Subcutaneous abdominal adipose tissue (tissue), 5 donors: ENCODE measurements around the gene RBM22.

Source experiments
- H3K27ac ChIP-seq: one replicate; pipeline ENCODE4 v1.7.0; 2013; ENCODE audit warnings: low read depth, mild to moderate bottlenecking, inconsistent platforms, low read length, moderate library complexity
- H3K27me3 ChIP-seq, 5 donors: one replicate each; pipeline ENCODE4 v1.7.0; 2013; ENCODE audit warnings: low read length in 5 of 5, inconsistent platforms in 1 of 5; ENCODE audit not compliant: control insufficient read depth in 5 of 5, insufficient read depth in 4 of 5
- H3K36me3 ChIP-seq, 5 donors: one replicate each; pipeline ENCODE4 v1.7.0; 2013; ENCODE audit warnings: low read length in 5 of 5; ENCODE audit not compliant: control insufficient read depth in 5 of 5, insufficient read depth in 5 of 5
- H3K4me1 ChIP-seq, 5 donors: one replicate each; pipeline ENCODE4 v1.7.0; 2013; ENCODE audit warnings: low read length in 5 of 5, mild to moderate bottlenecking in 3 of 5, moderate library complexity in 1 of 5; ENCODE audit not compliant: control insufficient read depth in 5 of 5, insufficient read depth in 5 of 5
- H3K4me3 ChIP-seq, 5 donors: one replicate each; pipeline ENCODE4 v1.7.0; 2013; ENCODE audit warnings: low read length in 5 of 5, low read depth in 1 of 5
- H3K9ac ChIP-seq, 5 donors: one replicate each; pipeline ENCODE4 v1.7.0; 2013; ENCODE audit warnings: low read length in 5 of 5, mild to moderate bottlenecking in 4 of 5, moderate library complexity in 3 of 5
- H3K9me3 ChIP-seq, 5 donors: one replicate each; pipeline ENCODE4 v1.7.0; 2013; ENCODE audit warnings: low read length in 5 of 5; ENCODE audit not compliant: control insufficient read depth in 5 of 5
- donor health status: healthy.
- donor health status: healthy.
- donor health status: healthy.
- donor health status: healthy.
- donor health status: healthy.

RBM22 gene

DNA sequence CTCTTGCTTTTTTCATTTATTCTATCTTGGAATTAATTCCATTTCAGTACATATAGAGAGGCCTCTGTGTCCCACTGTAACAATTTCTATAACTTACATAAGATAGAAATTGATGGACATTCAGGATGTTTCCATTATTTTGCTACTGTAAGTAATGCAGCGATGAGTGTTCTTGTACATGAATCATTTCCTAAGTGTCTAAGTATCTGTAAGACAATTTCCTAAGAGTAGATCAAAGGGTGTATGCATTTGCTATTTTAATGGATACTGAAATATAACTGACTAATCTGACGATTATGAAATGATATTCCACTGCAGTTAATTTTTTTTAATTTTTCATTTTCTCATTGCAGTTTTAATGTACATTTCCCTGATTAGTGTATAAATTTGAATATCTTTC lies 23.0 kb upstream of the RBM22 start:
- H3K9me3 ChIP-seq = no peaks in the 10 kb centered on the region
- no peak overlapping the region for H3K9ac ChIP-seq
- H3K4me3 ChIP-seq = no peak overlapping the region
- peaks cover 60 to 84% (median 76%) of the 10 kb centered on the region in 5 donors for H3K36me3 ChIP-seq
- no peak overlapping the region for H3K27ac ChIP-seq
- H3K27me3 ChIP-seq = no peaks in the 10 kb centered on the region
- H3K4me1 ChIP-seq = no peaks in the 10 kb centered on the region

DNA sequence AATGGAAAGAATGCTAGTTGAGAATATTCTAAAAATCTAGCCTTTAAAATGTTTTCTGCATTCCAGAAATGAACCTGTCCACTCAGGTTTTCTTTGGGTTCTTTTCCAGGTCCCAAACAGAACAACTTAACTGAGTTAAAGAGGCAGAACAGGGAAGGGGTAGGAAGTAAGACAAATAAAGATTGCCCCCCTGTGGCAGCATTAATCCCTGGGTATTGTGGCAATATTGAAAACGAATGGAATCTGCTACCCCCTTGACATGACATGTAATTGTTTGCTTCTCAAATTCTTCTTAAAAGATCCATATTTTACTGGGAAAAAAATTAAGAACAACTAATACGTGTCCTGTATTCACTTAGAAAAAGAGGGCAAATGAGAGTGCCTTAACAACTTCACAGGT lies 9.3 kb upstream of the RBM22 start:
- H3K27ac ChIP-seq = no peak overlapping the region
- H3K27me3 ChIP-seq = no peaks in the 10 kb centered on the region
- no peaks in the 10 kb centered on the region for H3K9me3 ChIP-seq
- no peak overlapping the region for H3K9ac ChIP-seq
- peaks cover 38 to 69% (median 57%) of the 10 kb centered on the region in 5 donors for H3K36me3 ChIP-seq
- peaks cover 0 to 7% (median 0%) of the 10 kb centered on the region in 5 donors for H3K4me1 ChIP-seq
- H3K4me3 ChIP-seq = no peak overlapping the region

DNA sequence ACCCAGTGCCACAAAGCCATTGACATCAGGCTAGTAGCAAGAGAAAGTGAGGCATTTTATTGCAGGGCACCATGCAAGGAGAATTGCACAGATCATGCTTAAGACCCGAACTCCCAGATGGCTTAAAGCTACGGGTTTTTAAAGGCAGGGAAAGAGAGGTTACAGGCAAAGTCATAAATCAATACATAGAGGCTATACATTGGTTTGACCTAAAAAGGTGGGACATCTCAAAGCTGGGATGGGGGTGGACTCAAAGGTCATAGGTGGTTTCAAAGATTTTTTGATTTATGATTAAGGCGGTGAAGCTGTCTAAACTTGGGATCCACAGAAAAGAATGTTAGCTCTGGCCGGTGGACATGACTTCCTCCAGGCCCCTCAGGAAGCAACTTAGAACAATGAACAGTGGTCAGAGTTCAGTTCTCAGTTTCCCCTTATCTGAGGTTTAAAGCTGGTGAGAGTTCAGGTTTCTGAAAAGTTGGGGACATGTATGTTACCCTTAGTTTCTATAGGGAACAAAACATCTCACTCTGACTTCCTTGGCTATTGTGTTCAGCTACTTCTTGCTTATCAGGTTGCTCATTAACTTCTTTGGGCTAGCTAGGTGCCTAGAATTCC lies 6.0 kb upstream of the RBM22 start:
- Histone ChIP-seq H3K36me3 (peaks cover 27 to 40% (median 36%) of the 10 kb centered on the region in 5 donors), H3K4me1 (peaks cover 0 to 7% (median 0%) of the 10 kb centered on the region in 5 donors), H3K9me3 (no peaks in the 10 kb centered on the region), H3K27me3 (no peaks in the 10 kb centered on the region), H3K4me3 (no peak overlapping the region), H3K27ac (no peak overlapping the region), H3K9ac (peak overlapping the region in 1 of 5 donors; percentile 7)

DNA sequence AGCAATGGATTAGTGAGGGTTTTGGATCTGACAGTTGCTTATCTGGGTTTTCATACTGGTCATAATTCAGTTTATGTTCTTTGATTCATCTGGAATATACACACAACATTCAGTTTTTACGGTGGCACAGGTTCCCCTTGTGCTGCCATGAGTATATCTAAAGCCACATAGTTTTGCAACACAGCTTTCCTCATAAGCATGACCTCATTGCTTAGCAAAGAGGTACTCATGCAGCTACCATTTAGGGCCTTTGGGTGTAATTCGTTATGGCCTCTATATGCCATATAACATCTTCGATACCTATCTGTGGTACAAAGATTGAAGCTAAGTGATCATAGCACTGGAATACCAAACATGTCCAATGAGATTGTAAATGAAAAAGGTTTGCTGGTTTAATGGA lies 2.9 kb upstream of the RBM22 start:
- H3K27me3 ChIP-seq = no peaks in the 10 kb centered on the region
- H3K36me3 ChIP-seq = peaks cover 5 to 10% (median 9%) of the 10 kb centered on the region in 5 donors
- peaks cover 0 to 28% (median 19%) of the 10 kb centered on the region in 5 donors for H3K4me1 ChIP-seq

DNA sequence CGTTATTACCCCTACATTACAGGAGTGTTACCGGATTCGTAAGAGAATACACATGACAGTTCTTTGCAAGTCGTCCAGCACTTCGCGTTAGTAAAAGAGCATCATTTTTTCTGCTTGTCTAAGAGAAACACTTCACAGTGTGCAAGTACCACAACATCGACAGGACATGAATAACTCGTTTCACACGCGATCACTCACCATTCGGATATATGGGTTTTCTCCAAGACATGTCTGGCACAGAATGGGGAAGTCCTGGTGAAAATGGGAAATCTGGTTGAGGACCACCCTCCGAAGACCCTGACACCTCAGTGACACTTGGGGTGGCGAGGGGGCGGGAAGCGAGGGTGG lies 642 bp downstream of the RBM22 start:
- H3K9me3 ChIP-seq = no peaks in the 10 kb centered on the region
- no peaks in the 10 kb centered on the region for H3K27me3 ChIP-seq
- peak overlapping the region; percentile 94 to 100 (median 99) for H3K4me3 ChIP-seq
- H3K4me1 ChIP-seq = peaks cover 0 to 22% (median 19%) of the 10 kb centered on the region in 5 donors
- peaks cover 19 to 37% (median 35%) of the 10 kb centered on the region in 5 donors for H3K36me3 ChIP-seq
- peak overlapping the region; percentile 91 to 97 (median 95) for H3K9ac ChIP-seq
- H3K27ac ChIP-seq = peak overlapping the region; percentile 91

More for the DNA sequence above, 2.9 kb upstream of the RBM22 start:
- Histone ChIP-seq H3K27ac (no peak overlapping the region), H3K9me3 (no peaks in the 10 kb centered on the region), H3K4me3 (no peak overlapping the region), H3K9ac (no peak overlapping the region)

DNA sequence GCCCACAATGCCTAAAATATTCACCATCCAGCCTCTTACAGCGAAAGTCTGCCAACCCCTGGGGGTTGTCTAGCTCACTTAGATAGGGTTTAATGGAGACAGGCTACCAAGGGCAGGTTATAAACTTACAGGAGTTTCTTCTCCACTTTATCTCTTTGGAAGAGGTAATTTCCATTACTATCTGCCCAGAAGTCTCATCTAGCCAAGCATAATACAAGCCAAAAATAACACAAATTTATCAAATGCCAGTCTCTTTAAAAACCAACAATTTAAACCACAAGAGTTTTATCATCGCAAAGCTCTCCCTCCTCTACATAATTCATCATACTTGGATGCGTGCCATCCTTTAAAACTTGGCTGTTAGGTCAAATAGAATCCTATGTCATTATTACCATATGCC lies 6.2 kb downstream of the RBM22 start:
- H3K4me1 ChIP-seq = peaks cover 0 to 9% (median 6%) of the 10 kb centered on the region in 5 donors
- H3K9me3 ChIP-seq = no peaks in the 10 kb centered on the region
- H3K27me3 ChIP-seq = no peaks in the 10 kb centered on the region
- peaks cover 53 to 83% (median 82%) of the 10 kb centered on the region in 5 donors for H3K36me3 ChIP-seq
- H3K9ac ChIP-seq = no peak overlapping the region
- H3K4me3 ChIP-seq = no peak overlapping the region
- H3K27ac ChIP-seq = no peak overlapping the region

DNA sequence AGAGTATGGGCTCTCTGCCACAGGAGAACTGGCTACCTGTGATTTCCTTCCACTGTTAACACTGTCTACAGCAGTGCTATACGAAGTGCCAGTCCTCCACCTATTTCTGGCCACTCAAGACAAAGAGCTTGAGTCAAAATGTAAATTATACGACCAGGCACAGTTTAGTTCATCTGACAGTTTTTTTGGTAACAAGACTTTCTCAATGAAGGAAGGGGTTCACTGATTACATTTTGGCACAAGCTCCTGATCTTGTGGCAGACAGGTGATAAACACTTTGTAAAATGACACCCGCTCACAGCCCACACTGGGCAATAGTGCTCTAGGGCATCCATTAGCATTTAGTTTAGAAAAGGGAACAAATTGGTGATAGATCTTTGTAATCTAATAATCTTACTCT lies 8.6 kb downstream of the RBM22 start:
- Histone ChIP-seq H3K36me3 (peaks cover 54 to 75% (median 69%) of the 10 kb centered on the region in 5 donors), H3K9me3 (no peaks in the 10 kb centered on the region), H3K27me3 (no peaks in the 10 kb centered on the region), H3K4me1 (no peaks in the 10 kb centered on the region), H3K9ac (no peak overlapping the region), H3K27ac (no peak overlapping the region), H3K4me3 (no peak overlapping the region)

DNA sequence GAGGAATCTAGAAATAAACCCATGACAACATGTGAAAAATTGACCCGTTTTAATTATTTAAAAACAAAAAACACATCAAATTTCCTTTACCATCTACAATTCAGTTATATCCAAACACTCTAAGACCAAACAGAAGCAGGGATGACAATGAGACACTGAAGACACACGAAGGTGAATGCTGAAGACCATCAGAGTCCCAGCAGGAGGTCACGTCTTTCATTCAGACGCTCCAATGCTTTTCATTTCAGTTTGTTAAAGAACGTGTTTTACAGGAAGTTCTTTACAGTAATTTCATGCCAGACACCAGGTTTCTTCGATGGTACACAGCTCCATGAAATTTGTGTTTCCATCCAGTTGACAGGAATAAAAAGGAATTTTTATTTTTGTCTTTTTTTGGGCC lies 10.1 kb downstream of the RBM22 start:
- no peak overlapping the region for H3K4me3 ChIP-seq
- H3K27me3 ChIP-seq = no peaks in the 10 kb centered on the region
- peaks cover 47 to 64% (median 54%) of the 10 kb centered on the region in 5 donors for H3K36me3 ChIP-seq
- H3K9me3 ChIP-seq = no peaks in the 10 kb centered on the region
- no peak overlapping the region for H3K27ac ChIP-seq
- no peak overlapping the region for H3K9ac ChIP-seq
- no peaks in the 10 kb centered on the region for H3K4me1 ChIP-seq

DNA sequence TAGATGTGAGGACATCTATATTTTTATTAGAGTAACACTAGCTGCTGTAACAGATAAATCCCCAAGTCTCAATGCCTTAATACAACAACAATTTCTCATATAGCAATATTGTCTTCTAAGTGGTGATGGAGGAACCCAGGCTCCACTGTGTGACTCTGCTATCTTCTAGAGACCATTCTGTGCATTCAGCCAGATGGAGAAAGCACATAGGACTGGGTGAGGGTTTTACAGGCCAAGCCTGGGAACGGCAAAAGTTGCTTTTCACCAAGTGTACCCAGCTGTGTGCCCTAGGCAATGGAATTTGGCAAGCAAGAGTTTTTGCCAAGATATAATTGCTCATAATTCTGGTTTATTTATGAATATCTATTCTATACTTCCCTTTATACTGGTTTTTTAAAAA lies 11.7 kb downstream of the RBM22 start:
- Histone ChIP-seq H3K4me3 (no peak overlapping the region), H3K27ac (no peak overlapping the region), H3K9me3 (no peaks in the 10 kb centered on the region), H3K36me3 (peaks cover 35 to 48% (median 37%) of the 10 kb centered on the region in 5 donors), H3K4me1 (no peaks in the 10 kb centered on the region), H3K27me3 (no peaks in the 10 kb centered on the region), H3K9ac (no peak overlapping the region)

DNA sequence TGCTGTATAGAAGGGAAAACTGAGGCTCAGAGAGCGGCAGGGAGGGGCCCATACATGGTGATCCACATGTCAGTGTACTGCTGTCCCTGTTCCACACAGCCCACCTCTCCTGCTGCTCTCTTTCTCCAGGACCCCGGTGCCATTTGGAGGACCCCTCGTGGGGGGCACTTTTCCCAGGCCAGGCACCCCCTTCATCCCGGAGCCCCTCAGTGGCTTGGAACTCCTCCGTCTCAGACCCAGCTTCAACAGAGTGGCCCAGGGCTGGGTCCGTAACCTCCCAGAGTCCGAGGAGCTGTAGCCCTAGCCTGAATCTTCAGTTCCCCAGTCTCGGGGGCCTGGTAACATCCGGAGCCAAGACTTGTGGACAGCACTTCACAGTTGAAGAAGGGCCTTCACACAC lies 24.3 kb downstream of the RBM22 start:
- H3K27ac ChIP-seq = no peak overlapping the region
- no peak overlapping the region for H3K4me3 ChIP-seq
- H3K9ac ChIP-seq = no peak overlapping the region
- H3K9me3 ChIP-seq = no peaks in the 10 kb centered on the region
- H3K4me1 ChIP-seq = peaks cover 0 to 35% (median 33%) of the 10 kb centered on the region in 5 donors
- peaks cover 0 to 2% (median 0%) of the 10 kb centered on the region in 5 donors for H3K27me3 ChIP-seq
- H3K36me3 ChIP-seq = peaks cover 0 to 6% (median 3%) of the 10 kb centered on the region in 5 donors
